Measurements from ENCODE around the gene CAPNS2.
"Not testable (repeated sequence)": the region's sequence is repeated elsewhere in the genome, so short reads cannot be mapped to it uniquely, and the experiment has no call there.

The CAPNS2 gene

DNA sequence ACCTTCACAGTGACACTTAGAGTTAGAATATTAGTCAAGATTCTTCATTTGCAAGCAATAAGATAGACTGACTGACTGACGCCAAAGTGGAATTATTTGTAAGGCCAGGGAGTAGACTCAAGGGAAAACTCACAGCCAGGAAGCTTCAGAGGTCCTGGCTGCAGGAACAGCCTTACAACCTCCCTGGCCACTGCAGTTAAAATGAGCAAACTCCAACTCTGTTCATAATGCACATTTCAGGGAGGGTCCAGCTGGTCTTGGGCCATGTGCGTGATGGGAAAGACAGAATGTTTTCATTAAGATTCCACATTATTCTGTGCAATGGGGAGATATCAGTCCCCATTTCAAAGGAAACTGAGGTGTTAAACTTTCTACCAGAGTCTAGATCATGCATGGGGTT is 9.9 kb downstream of the CAPNS2 start:
- H3K9me3 Mint-ChIP-seq, result no peaks in the 10 kb centered on the region
- H3K4me3 Mint-ChIP-seq, result no peak overlapping the region
- H3K36me3 Mint-ChIP-seq (ENCODE audit: low read depth), result no peaks in the 10 kb centered on the region
- no peak for DNase-seq
- peaks cover 2% of the 10 kb centered on the region for H3K27me3 Mint-ChIP-seq
- no peaks in the 10 kb centered on the region for H3K4me1 Mint-ChIP-seq (ENCODE audit: low read depth)
- no peak overlapping the region for H3K27ac Mint-ChIP-seq

DNA sequence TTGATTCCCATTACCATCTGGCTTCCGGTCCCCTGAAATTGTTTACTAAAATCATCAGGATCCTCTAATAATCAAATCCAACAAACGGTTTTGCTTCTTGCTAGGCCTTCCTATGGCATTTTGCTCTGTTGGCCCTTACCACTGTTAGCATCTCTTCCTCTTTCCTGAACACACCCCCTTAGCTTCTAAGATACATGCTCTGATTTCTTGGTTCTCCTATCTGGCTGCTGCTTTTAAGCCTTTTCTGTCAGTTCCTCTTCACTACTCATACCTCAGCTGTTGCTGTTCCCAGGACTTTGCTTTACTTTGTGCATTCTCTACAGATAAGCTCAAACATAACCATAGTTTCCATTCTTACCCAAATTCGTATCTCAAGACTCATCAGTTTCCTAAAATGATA is 11.4 kb downstream of the CAPNS2 start:
- Mint-ChIP-seq H3K4me3 (no peak overlapping the region), H3K9me3 (no peaks in the 10 kb centered on the region), H3K27ac (no peak overlapping the region)

DNA sequence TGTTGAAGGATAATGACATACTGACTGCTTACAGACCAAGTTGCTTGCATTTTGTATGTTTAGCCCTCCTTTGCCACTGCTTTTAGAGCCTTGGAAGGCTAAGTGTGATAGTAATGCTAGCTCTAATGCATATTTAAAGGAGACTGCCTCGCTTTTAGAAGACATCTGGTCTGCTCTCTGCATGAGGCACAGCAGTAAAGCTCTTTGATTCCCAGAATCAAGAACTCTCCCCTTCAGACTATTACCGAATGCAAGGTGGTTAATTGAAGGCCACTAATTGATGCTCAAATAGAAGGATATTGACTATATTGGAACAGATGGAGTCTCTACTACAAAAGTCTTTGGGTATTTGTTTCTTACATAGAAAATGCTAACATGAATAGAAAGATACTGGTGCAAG is 19.1 kb downstream of the CAPNS2 start:
- no peak for DNase-seq
- no peak overlapping the region for H3K27ac Mint-ChIP-seq
- H3K4me1 Mint-ChIP-seq (ENCODE audit: low read depth), result no peaks in the 10 kb centered on the region
- no peaks in the 10 kb centered on the region for H3K36me3 Mint-ChIP-seq (ENCODE audit: low read depth)
- peaks cover 7% of the 10 kb centered on the region for H3K27me3 Mint-ChIP-seq
- no peak overlapping the region for H3K4me3 Mint-ChIP-seq
- no peaks in the 10 kb centered on the region for H3K9me3 Mint-ChIP-seq

More for the DNA sequence above, 11.4 kb downstream of the CAPNS2 start:
- Mint-ChIP-seq H3K36me3 (ENCODE audit: low read depth) (no peaks in the 10 kb centered on the region), H3K27me3 (peaks cover 2% of the 10 kb centered on the region), H3K4me1 (ENCODE audit: low read depth) (no peaks in the 10 kb centered on the region)
- no peak for DNase-seq

DNA sequence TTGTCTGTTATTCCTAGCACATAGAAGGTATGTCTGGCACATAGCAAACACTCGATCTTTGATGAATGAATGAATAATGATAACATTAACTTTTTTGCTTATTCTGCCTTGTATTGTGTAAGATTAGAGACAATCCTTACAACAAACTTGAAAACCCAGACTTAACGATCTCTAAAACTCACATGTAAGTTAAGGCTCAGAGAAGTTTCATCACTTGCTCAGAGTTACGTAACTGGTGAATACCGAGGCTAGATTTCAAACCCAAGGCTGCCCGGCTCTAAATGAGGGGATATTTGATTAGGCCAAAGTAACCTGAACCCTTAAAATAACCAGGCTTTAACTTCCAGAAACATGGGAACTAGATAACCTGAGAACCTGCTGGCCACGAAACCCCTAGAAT is 22.3 kb downstream of the CAPNS2 start:
- no peaks in the 10 kb centered on the region for H3K4me1 Mint-ChIP-seq (ENCODE audit: low read depth)
- H3K9me3 Mint-ChIP-seq, result no peaks in the 10 kb centered on the region
- peaks cover 26% of the 10 kb centered on the region for H3K27me3 Mint-ChIP-seq
- no peaks in the 10 kb centered on the region for H3K36me3 Mint-ChIP-seq (ENCODE audit: low read depth)
- DNase-seq, result no peak
- H3K4me3 Mint-ChIP-seq, result no peak overlapping the region
- no peak overlapping the region for H3K27ac Mint-ChIP-seq

DNA sequence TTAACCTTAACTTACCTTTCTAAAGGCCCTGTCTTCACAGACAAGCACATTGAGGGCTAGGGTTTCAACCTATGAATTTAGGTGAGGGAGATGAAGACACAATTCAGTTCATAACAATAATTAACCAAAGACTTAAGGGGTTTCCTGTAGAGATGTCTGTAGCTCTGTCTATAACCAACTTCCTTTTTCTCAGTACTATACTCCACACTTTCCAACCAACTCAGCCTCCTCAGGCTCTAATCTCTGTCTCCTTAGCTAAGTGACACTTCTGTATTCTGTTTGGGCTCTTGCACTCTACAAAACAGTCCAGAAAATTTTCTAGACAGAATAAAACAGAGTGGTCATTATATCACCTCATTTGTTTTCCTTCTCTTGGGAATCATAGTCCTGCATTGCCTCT is 25.8 kb downstream of the CAPNS2 start:
- no peaks in the 10 kb centered on the region for H3K36me3 Mint-ChIP-seq (ENCODE audit: low read depth)
- no peak overlapping the region for H3K4me3 Mint-ChIP-seq
- H3K9me3 Mint-ChIP-seq, result no peaks in the 10 kb centered on the region
- peaks cover 47% of the 10 kb centered on the region for H3K27me3 Mint-ChIP-seq
- no peak for DNase-seq
- H3K4me1 Mint-ChIP-seq (ENCODE audit: low read depth), result no peaks in the 10 kb centered on the region
- no peak overlapping the region for H3K27ac Mint-ChIP-seq

DNA sequence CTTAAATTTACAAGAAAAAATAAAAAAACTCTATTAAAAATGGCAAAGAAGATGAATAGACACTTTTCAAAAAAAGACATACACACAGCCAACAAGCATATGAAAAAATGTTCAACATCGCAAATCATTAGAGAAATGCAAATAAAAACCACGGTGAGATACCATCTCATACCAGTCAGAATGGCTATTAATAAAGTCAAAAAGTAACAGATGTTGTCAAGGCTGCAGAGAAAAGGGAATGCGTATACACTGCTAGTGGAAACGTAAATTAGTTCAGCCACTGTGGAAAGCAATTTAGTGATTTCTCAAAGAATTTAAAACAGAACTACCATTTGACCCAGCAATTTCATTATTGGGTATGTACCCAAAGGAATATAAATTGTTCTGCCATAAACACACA is 31.4 kb downstream of the CAPNS2 start:
- no peak for DNase-seq
- no peaks in the 10 kb centered on the region for H3K4me1 Mint-ChIP-seq (ENCODE audit: low read depth)
- H3K27ac Mint-ChIP-seq, result no peak overlapping the region

DNA sequence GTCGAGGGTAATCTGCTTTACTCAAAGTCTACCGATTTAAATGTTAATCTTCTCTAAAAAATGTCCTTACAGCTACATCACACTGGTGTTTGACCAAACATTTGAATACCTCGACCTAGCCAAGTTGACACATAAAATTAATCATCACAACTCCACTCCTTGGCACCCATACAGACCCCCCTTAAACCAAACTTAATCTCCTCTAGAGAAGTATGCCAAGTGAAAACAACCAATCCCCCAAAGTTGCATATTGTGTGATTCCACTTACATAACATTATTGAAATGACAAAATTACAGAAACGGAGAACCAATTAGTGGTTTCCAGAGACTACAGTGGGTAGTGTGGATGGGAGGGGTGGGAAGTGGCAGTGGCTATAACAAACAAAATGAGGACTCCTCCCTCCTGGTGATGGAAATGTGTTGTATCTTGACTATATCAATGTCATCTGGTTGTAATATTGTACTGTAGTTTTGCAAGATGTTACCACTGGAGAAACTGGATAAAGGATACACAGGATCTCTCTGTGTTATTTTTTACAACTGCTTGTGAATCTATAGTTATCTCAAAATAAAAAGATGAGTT is 39.4 kb downstream of the CAPNS2 start:
- Mint-ChIP-seq H3K36me3 (ENCODE audit: low read depth) (no peaks in the 10 kb centered on the region), H3K27ac (no peak overlapping the region), H3K4me3 (no peak overlapping the region), H3K27me3 (no peaks in the 10 kb centered on the region), H3K4me1 (ENCODE audit: low read depth) (no peaks in the 10 kb centered on the region), H3K9me3 (no peaks in the 10 kb centered on the region)
- DNase-seq, result no peak

More for the DNA sequence above, 31.4 kb downstream of the CAPNS2 start:
- no peak overlapping the region for H3K4me3 Mint-ChIP-seq
- no peaks in the 10 kb centered on the region for H3K36me3 Mint-ChIP-seq (ENCODE audit: low read depth)
- no peaks in the 10 kb centered on the region for H3K9me3 Mint-ChIP-seq
- peaks cover 29% of the 10 kb centered on the region for H3K27me3 Mint-ChIP-seq

DNA sequence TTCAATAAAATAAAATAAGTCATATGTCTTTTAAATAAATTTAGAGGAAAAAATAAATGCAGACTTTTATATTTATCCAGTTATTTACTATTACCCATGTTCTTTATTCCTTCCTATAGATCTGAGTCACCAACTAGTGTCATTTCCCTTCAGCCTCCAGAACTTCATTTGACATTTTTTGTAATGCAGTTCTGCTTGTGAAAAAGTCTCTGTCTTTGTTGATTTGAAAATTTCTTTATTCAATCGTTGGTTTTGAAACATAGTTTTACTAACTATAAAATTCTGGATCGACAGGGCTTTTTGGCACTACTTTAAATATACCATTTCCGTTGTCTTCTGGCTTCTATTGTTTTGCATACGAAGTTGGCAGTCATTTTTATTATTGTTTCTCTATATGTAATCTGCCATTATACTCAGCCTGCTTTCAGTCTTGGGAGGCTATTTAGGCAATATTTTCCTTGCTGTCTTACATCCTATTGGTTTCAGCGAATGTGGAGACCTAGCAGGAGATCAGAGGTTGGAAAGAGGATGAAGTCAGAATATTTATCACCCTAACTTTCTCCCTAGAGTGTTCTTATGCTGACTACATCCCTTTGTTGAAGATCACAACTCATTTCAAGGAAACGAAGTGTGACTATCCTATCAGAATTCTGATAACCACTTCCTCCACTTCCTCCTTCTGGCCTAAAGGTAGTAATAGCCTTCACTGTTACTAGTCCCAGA is 47.3 kb downstream of the CAPNS2 start:
- H3K4me1 Mint-ChIP-seq (ENCODE audit: low read depth), result no peaks in the 10 kb centered on the region

DNA sequence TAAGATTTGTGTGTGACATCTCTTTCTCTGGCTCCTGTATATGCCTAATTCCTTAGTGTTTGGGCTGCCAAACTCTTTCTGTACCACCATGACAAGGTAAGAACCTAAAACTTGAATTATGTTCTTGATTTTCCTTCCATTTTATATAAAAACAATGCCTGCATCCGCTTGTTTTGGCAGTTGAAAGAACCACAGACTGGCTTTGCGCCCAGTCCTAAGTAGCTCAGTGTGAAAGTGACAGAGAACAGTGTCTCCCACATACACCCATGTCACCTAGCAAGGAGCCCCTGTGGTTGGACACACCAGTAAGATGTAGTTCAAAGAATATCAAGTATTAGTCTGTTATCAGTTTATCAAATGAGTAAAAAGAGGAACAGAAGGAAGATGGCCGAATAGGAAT is 48.6 kb downstream of the CAPNS2 start:
- Mint-ChIP-seq H3K4me3 (no peak overlapping the region), H3K27me3 (peaks cover 26% of the 10 kb centered on the region)

More for the DNA sequence above, 47.3 kb downstream of the CAPNS2 start:
- Mint-ChIP-seq H3K27ac (no peak overlapping the region), H3K36me3 (ENCODE audit: low read depth) (no peaks in the 10 kb centered on the region), H3K9me3 (no peaks in the 10 kb centered on the region), H3K4me3 (no peak overlapping the region), H3K27me3 (peaks cover 23% of the 10 kb centered on the region)
- no peak for DNase-seq

DNA sequence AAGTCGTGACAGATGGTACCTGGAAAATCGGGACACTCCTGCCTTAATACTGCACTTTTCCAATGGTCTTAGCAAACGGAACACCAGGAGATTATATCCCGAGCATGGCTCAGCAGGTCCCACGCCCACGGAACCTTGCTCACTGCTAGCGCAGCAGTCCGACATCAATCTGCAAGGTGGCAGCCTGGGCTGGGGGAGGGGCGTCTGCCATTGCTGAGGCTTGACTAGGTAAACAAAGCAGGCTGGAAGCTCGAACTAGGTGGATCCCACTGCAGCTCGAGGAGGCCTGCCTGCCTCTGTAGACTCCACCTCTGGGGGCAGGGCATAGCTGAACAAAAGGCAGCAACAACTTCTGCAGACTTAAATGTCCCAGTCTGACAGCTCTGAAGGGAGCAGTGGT is 49.2 kb downstream of the CAPNS2 start:
- DNase-seq; H3K36me3 Mint-ChIP-seq (ENCODE audit: low read depth); H3K9me3 Mint-ChIP-seq; H3K27ac Mint-ChIP-seq; H3K4me1 Mint-ChIP-seq (ENCODE audit: low read depth); H3K4me3 Mint-ChIP-seq: not testable (repeated sequence)
- H3K27me3 Mint-ChIP-seq, result peaks cover 27% of the 10 kb centered on the region

More for the DNA sequence above, 48.6 kb downstream of the CAPNS2 start:
- no peaks in the 10 kb centered on the region for H3K36me3 Mint-ChIP-seq (ENCODE audit: low read depth)
- no peaks in the 10 kb centered on the region for H3K9me3 Mint-ChIP-seq
- H3K4me1 Mint-ChIP-seq (ENCODE audit: low read depth), result no peaks in the 10 kb centered on the region
- DNase-seq, result no peak
- H3K27ac Mint-ChIP-seq, result no peak overlapping the region
